Cardiac muscle cell (in vitro differentiated cells and primary cell): ENCODE data around the gene CXCL11. TPM values are rescaled to one million over a fixed set of nuclear protein-coding genes. Genes with fewer than 3 reads are reported as not detected.
A peak's percentile ranks its signal among the peaks of the same experiment; 100 is the strongest.

Experiments used
- DNase-seq, 2 donors: peaks; one replicate each; pipeline versions ENCODE4 v3.0.0 to v3.0.0-alpha.2; 2010 to 2017; ENCODE audit warnings: low read depth in 1 of 2, low spot score in 1 of 2
- H3K27ac ChIP-seq: fragments of 200-600 bp; sonication (generic); 2 replicates; pipeline ENCODE4 v1.5.1; 2016
- H3K27me3 ChIP-seq: fragments of 200-600 bp; sonication (generic); 2 replicates; pipeline ENCODE4 v1.6.0; 2016; ENCODE audit warnings: control low read depth
- H3K36me3 ChIP-seq: fragments of 200-600 bp; sonication (generic); 2 replicates; pipeline ENCODE4 v1.5.1; 2016; ENCODE audit warnings: control low read depth
- H3K4me1 ChIP-seq: fragments of 200-600 bp; sonication (generic); 2 replicates; pipeline ENCODE4 v1.8.1; 2017; ENCODE audit warnings: low read depth, mild to moderate bottlenecking, mixed run types
- H3K4me3 ChIP-seq: fragments of 200-600 bp; sonication (generic); 2 replicates; pipeline ENCODE4 v1.5.1; 2016; ENCODE audit warnings: mild to moderate bottlenecking
- H3K9me3 ChIP-seq: fragments of 200-600 bp; sonication (generic); 2 replicates; pipeline ENCODE4 v1.5.1; 2017; ENCODE audit warnings: low read depth, mild to moderate bottlenecking, control low read depth
- polyA plus RNA-seq: library from polyadenylated mRNA; unstranded; fragments of >200 nt; fragmentation: Nextera tagmentation; extraction: Ambion mirVana; gene quantifications from 2 replicates; pipeline ENCODE4 v1.2.1, GENCODE V29; 2016
- total RNA-seq: library from RNA; depleted of rRNA; stranded (reverse); fragments of >200 nt; gene quantifications from 2 replicates; pipeline ENCODE4 v1.2.3, GENCODE V29; 2016
- TF ChIP-seq, protein P1 (sequence below): IDR thresholded peaks from 2 replicates; pipeline ENCODE4 v1.5.1; 2012; ENCODE audit warnings: low read depth, mild to moderate bottlenecking, low read length

Gene CXCL11
- total and polyA plus RNA-seq, 2 experiments from 2014 or later, result not detected

DNA sequence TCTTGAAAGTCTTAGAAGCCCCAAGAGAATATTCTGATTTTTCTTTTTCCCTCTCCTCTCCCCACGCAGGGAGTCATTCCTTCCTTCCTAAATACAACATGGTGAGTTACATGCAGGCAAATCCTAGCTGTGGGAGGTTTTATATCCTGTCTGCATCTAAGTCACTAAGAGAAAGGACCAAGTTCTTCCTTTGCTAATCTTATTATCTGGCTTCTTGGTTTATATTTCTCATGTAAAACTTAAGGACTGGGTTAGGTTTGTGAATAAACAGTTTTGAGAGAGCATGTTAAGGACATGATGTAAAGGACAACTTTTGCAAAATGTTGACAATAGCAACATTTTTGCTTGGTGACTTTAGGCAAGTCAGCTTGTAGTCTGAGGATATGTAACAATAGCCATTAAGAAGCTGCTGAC lies 23.5 kb downstream of the CXCL11 start:
- peak in 1 of 2 donors; percentile 13 for DNase-seq
- TF ChIP-seq, protein P1, sequence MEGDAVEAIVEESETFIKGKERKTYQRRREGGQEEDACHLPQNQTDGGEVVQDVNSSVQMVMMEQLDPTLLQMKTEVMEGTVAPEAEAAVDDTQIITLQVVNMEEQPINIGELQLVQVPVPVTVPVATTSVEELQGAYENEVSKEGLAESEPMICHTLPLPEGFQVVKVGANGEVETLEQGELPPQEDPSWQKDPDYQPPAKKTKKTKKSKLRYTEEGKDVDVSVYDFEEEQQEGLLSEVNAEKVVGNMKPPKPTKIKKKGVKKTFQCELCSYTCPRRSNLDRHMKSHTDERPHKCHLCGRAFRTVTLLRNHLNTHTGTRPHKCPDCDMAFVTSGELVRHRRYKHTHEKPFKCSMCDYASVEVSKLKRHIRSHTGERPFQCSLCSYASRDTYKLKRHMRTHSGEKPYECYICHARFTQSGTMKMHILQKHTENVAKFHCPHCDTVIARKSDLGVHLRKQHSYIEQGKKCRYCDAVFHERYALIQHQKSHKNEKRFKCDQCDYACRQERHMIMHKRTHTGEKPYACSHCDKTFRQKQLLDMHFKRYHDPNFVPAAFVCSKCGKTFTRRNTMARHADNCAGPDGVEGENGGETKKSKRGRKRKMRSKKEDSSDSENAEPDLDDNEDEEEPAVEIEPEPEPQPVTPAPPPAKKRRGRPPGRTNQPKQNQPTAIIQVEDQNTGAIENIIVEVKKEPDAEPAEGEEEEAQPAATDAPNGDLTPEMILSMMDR, result no peak
- H3K27ac ChIP-seq, result no peak overlapping the region

DNA sequence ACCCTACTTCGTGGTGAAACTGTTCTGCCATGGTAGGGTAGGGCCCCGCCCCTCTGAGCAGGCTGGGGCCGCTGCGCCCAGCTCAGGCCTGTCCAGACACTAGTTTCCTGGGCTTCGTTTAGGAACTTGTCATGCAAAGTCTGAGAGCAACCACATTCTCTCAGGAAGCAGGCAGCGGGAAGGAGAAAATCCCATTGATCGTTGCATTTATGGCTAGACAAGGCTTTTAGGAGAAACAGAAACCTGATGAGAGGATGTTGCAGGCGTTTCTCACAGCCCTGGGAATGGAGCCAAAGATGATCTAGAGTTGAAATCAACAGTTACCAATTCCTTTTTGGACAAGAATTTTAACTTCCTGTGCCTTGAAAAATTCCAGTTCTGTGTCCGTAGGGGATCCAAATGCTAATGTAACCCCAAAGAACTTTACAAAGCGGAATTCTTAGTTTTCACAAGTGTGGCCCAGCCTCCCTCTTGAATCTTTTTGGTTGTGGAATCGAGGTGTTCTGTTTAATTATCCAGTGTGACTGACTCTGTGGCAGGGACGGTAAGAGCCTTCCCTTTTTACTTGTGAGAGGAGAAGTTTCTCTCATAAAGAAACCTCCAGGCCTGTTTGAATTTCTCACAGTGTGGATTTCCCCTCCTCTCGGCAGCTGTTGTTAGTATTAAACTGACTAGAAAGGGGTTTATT lies 24.0 kb downstream of the CXCL11 start:
- H3K27me3 ChIP-seq, result peaks cover under 1% of the 10 kb centered on the region
- no peaks in the 10 kb centered on the region for H3K36me3 ChIP-seq
- TF ChIP-seq, protein P1, result no peak
- no peak overlapping the region for H3K4me3 ChIP-seq
- no peaks in the 10 kb centered on the region for H3K4me1 ChIP-seq
- H3K27ac ChIP-seq, result no peak overlapping the region
- no peaks in the 10 kb centered on the region for H3K9me3 ChIP-seq
- peak in 1 of 2 donors; percentile 77 for DNase-seq

More for the DNA sequence above, 23.5 kb downstream of the CXCL11 start:
- no peaks in the 10 kb centered on the region for H3K36me3 ChIP-seq
- no peaks in the 10 kb centered on the region for H3K9me3 ChIP-seq
- no peak overlapping the region for H3K4me3 ChIP-seq
- H3K4me1 ChIP-seq, result no peaks in the 10 kb centered on the region
- H3K27me3 ChIP-seq, result no peaks in the 10 kb centered on the region

DNA sequence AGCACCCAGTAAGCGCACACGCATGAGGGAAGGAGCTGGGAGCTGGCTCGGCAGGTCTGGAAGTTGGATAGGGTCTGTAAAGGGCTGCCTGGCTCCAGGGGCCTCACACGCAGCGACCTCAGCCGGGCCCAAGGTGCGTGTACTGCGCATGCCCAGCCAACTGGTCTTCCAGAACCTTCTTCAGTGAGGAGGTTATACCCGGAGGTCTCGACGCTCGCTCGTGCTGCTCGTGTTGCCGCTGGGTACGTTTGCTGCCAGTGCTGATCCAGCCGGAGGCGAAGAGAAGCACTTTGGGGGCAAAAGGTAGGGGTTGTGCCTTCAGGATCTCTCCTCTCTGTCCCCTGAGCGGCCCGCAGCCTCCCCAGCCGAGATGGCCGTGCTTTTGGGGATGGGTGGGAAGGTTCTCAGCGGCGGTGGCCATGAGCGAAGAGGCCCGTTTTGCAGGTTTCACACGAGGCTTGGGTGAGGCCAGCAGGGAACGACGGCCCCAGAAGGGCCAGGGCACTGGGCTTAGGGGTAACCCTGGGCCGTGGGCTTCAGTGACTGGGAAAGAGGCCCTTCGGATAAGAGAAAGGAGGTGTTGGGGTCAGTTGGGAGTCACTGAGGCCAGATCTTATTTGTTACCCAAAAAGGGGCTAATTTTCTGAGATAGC lies 24.7 kb downstream of the CXCL11 start:
- DNase-seq, result no peak
- H3K4me1 ChIP-seq, result no peaks in the 10 kb centered on the region
- TF ChIP-seq, protein P1, result no peak
- no peak overlapping the region for H3K4me3 ChIP-seq
- H3K27me3 ChIP-seq, result peaks cover 2% of the 10 kb centered on the region
- H3K36me3 ChIP-seq, result no peaks in the 10 kb centered on the region
- H3K9me3 ChIP-seq, result no peaks in the 10 kb centered on the region
- no peak overlapping the region for H3K27ac ChIP-seq

DNA sequence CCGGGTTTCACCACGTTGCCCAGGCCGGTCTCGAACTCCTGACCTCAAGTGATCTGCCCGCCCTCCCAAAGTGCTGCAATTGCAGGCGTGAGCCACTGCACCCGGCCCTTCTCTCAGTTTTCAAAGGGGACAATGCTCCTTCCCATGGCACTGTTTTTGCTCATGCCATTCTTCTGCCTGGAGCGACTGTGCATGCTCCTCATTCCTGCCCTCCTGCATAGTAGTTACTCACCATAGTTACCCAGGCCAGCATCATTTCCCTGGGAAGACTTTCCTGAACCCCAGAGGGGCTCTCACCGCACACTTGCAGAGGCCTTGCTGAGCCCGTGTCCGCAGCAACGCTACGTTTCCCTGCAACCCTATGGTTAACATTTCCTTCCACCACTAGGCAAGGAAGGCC lies 25.3 kb downstream of the CXCL11 start:
- Histone ChIP-seq H3K4me3 (no peak overlapping the region), H3K36me3 (no peaks in the 10 kb centered on the region), H3K9me3 (no peaks in the 10 kb centered on the region), H3K27ac (no peak overlapping the region), H3K27me3 (peaks cover 2% of the 10 kb centered on the region), H3K4me1 (no peaks in the 10 kb centered on the region)
- no peak for DNase-seq
- TF ChIP-seq, protein P1, result no peak

DNA sequence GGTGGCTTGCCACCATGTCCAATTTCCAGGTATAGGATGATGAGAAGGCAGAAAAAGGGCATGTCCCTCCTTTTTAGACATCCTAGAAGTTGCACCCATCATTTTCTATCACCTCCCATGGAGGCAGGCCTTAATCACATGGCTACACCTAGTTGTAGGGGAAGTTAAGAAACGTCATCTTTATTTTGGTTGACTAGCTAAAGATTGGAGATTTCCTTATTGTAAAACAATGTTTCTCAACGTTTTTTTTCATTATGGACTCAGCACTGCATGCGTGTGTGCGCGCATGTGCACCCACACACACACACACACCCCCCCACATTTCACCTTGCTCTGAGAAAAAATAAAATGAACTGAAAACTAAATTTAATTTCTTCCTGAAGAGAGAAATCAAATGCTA lies 26.6 kb downstream of the CXCL11 start:
- H3K4me3 ChIP-seq, result no peak overlapping the region
- H3K27me3 ChIP-seq, result peaks cover 4% of the 10 kb centered on the region
- no peak overlapping the region for H3K27ac ChIP-seq
- H3K9me3 ChIP-seq, result no peaks in the 10 kb centered on the region
- H3K36me3 ChIP-seq, result no peaks in the 10 kb centered on the region
- DNase-seq, result no peak
- H3K4me1 ChIP-seq, result no peaks in the 10 kb centered on the region
- TF ChIP-seq, protein P1, result no peak
